GM21717 (cell line): Measurements from ENCODE around the gene PIGB.
"Not testable (repeated sequence)": the region's sequence is repeated elsewhere in the genome, so short reads cannot be mapped to it uniquely, and the experiment has no call there.

Source experiments
- ATAC-seq: cut with Tn5 transposase; IDR thresholded peaks from one replicate; pipeline ENCODE4 v1.9.1; 2021; ENCODE audit warnings: mild to moderate bottlenecking, moderate library complexity; ENCODE audit not compliant: unreplicated experiment

Gene PIGB

GRCh38 chr15:55372701-55373440 lies 53.8 kb downstream of the PIGB start:
- ATAC-seq: no peak

DNA sequence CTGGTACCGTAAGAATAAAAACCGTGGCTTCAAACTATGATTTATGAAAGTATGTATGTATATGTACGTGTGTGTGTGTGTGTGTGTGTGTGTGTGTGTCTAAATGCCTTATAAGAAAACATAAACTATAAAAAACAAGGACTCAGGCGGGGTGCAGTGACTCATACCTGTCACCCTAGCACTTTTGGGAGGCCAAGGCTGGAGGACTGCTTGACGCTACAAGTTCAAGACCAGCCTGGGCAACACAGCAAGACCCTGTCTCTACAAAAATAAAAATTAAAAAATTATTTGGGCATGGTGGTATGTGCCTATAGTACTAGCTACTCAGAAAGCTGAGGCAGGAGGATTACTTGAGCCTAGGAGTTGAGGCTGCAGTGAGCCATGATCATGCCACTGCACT lies 60.1 kb downstream of the PIGB start:
- ATAC-seq: no peak

GRCh38 chr15:55381595-55381994 lies 62.6 kb downstream of the PIGB start:
- ATAC-seq: no peak

- ATAC-seq: no peak
Observed at GRCh38 chr15:55383687-55384086, 64.7 kb downstream of the PIGB start.

GRCh38 chr15:55387027-55387426 lies 68.0 kb downstream of the PIGB start:
- ATAC-seq: no peak

GRCh38 chr15:55389264-55389607 lies 70.2 kb downstream of the PIGB start:
- ATAC-seq: no peak

DNA sequence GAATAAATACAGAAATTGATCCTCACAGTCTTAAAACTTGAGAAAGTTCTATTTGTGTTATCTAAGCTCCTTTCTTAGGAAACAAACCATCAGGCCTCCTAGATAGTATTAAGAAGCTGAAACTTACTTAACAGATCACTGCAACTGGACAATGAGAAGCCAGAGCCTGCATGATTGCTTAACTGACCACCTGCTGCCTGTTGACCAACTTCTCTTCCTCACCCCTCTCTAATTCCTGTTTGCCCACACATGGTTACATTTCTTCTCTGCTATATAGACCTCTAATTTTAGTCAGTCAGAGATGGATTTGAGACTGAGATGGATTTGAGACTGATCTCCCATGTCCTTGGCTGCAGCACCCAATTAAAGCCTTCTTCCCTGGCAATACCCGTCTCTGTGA lies 75.7 kb downstream of the PIGB start:
- ATAC-seq: no peak

GRCh38 chr15:55398243-55398642 lies 79.2 kb downstream of the PIGB start:
- ATAC-seq: no peak

DNA sequence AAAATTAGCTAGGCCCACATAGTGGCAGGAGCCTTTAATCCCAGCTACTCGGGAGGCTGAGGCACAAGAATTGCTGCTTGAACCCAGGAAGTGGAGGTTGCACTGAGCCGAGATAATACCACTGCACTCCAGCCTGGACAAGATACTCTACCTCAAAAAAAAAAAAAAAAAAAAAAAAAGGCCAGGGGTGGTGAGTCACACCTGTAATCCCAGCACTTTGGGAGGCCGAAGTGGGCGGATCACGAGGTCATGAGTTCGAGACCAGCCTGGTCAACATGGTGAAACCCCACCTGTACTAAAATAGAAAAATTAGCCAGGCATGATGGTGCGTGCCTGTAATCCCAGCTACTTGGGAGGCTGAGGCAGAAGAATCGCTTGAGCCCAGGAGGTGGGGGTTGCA lies 81.0 kb downstream of the PIGB start:
- not testable (repeated sequence) for ATAC-seq

GRCh38 chr15:55401786-55402246 lies 82.8 kb downstream of the PIGB start:
- no peak for ATAC-seq

- peak; percentile 45 for ATAC-seq
Observed at GRCh38 chr15:55402707-55403106, 83.7 kb downstream of the PIGB start.

DNA sequence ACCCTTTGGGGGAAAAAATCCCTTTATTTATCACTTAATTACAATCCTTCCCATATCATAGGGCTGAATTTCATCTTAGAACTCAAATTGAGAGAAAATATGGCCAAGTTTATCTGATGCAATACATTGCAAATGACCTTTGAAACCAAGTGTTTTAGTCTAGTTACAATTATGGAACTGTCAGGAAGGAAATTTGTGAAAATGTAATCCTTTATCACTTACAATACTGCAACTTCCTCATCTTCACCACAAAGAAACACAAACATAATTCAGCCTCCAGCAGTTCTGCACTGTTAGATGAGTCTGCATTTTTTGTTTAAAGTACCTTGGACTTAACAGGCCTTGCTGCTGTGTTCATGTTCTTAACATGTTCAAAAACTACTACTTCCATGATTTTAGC lies 84.5 kb downstream of the PIGB start:
- no peak for ATAC-seq
